GM12873 (cell line): ENCODE measurements around the gene ICAM3.

Experiments used
- CTCF ChIP-seq: IDR thresholded peaks from 2 replicates; pipeline ENCODE4 v1.5.1; 2012; ENCODE audit warnings: low read depth, mild to moderate bottlenecking, moderate library complexity, low read length, control low read depth; ENCODE audit not compliant: insufficient read depth; ENCODE audit errors: missing control alignments

ICAM3 gene

GRCh38 chr19:10356431-10356830 is 17.0 kb upstream of the ICAM3 start:
- TF ChIP-seq CTCF, result no peak

GRCh38 chr19:10353793-10354391 is 14.5 kb upstream of the ICAM3 start:
- TF ChIP-seq CTCF, result no peak

- no peak for TF ChIP-seq CTCF
These were observed 13.6 kb upstream of the ICAM3 start for GRCh38 chr19:10352764-10353671.

GRCh38 chr19:10346509-10346908 is 7.1 kb upstream of the ICAM3 start:
- no peak for TF ChIP-seq CTCF

- no peak for TF ChIP-seq CTCF
These were observed 5.4 kb upstream of the ICAM3 start for GRCh38 chr19:10344780-10345179.

GRCh38 chr19:10343495-10343894 is 4.1 kb upstream of the ICAM3 start:
- no peak for TF ChIP-seq CTCF

GRCh38 chr19:10339977-10340376 is 553 bp upstream of the ICAM3 start:
- no peak for TF ChIP-seq CTCF
